KBM-7 (cell line): ENCODE data around the gene ZNF331.

Experiments
- DNase-seq: peaks from one replicate; pipeline ENCODE4 v3.0.0-alpha.2; 2015
- in situ Hi-C: fragments of 300-500 bp; cut with MboI; formaldehyde crosslinking; loops from 2 replicates; pipeline ENCODE4 v1.14.3; 2020; ENCODE audit warnings: low sequenced_read_pairs, low pct_unique_long_range_greater_than_20kb, mixed read lengths

ZNF331 gene

DNA sequence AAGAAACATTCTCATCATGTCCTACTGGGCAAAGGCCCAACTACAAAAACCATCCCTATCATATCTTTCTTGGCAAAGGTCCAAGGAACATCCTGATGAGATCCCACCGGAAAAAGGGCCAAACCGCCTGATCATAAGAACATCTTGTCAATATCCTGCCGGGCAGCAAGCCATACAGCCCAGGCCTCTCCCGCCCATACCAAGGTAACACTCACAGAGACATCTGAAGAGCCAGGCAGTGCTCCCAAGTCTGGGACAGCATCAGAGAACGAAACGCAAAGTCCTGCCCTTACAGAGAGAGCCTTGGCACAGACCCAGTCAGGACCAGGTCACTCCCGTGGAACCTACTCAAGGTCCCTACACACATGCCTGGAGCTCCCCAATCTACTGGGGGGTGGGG, 18.5 kb upstream of the ZNF331 start:
- in situ Hi-C loops: no loop called here
- DNase-seq: no peak

GRCh38 chr19:53520163-53520546, 17.8 kb upstream of the ZNF331 start:
- no peak for DNase-seq
- in situ Hi-C loops: no loop called here

- DNase-seq: peak; percentile 96
- in situ Hi-C loops: no loop called here
These were observed 17.2 kb upstream of the ZNF331 start for GRCh38 chr19:53520547-53521372.

DNA sequence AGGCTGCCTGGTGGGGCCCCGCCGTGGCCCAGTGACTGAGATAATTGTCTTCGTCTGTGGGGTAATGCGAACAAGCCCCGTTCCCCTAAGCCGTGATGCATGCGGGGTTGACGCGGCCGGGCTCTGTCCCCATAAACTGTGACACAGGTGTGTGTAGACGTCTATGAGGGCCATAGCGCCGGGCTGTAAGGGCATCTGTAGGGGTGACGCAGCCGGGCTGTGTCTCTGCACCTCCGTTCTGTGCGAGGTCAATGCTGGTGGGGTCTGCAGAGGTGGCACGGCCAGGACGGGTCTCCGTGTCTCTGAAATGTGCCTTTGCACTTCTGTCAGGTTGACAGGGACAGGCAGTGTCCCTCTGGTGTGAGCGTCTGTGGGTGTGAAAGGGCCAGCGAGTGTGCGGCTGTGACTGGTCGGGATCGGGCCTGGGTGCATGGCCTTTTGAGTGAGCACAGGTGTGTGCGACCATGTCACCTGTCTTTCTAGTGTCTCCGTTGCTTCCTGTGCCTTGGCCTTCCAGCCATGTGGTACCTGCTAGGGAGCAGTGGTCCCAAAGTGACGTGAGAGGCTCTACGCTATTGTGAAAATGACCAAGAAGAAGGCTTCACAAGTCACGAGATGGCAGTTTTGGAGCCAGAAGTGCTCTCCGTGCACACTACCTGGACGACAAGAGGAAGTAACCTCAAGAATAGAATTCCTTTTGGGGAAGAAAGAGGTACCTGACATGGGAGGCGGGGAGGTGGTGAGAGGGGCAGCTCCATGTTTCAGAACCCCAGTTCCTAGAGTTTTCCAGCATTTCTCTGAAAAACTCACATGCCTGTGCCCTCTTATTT, 16.4 kb upstream of the ZNF331 start:
- in situ Hi-C loops: no loop called here
- no peak for DNase-seq

DNA sequence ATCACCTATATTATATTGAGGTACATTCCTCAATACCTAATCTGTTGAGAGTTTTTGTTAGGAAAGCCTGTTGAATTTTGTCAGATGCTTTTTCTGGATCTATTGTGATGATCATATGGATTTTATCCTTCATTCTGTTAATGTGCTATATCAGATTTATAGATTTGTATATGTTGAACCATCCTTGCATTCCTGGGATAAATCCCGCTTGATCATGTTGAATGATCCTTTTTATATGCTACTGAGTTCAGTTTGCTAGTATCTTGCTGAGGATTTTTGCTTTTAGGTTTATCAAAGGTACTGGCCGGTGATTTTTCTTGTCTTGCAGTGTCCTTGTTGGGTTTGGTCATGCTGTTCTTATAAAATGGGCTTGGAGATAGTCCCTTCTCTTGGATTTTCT, 12.0 kb upstream of the ZNF331 start:
- DNase-seq: no peak
- in situ Hi-C loops: no loop called here

DNA sequence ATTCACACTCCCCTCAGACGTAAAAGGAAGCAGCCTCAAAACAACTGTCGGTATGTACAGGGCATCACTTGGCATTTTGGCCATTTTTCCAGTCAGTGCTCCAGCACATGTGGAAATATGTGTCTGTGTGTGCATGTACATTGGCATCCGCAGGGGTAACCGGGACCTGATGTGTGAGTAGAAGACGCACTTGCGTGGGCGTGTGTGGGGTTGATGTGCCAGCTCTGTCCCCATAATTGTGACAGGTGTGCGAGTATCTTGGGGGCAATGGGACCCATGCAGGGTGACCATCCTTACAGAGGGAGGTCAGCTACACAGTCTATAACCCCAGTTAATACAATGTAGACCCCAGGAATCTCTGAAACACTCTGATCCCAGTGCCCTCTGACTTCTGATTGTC, 7.3 kb upstream of the ZNF331 start:
- no peak for DNase-seq
- in situ Hi-C loops: no loop called here

- in situ Hi-C loops: no loop called here
- DNase-seq: no peak
These were observed 6.5 kb upstream of the ZNF331 start for GRCh38 chr19:53531457-53531856.

- no peak for DNase-seq
- in situ Hi-C loops: no loop called here
These were observed 5.6 kb upstream of the ZNF331 start for GRCh38 chr19:53532362-53532761.

DNA sequence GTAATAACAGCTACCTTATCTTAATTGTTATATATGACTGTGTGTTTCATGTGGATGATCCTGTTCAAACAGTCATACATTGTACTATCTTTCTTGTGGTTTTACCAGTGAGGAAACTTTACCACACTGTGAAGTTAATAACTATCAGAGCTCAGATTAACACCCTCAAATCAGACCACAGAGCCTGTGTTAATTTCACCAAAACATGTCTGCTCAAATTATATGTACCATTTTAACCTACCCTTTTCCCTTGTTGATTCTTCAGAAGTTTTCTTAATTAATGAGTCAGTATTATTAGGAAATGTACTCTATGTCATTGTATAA, 1.8 kb upstream of the ZNF331 start:
- DNase-seq: no peak
- in situ Hi-C loops: no loop called here

DNA sequence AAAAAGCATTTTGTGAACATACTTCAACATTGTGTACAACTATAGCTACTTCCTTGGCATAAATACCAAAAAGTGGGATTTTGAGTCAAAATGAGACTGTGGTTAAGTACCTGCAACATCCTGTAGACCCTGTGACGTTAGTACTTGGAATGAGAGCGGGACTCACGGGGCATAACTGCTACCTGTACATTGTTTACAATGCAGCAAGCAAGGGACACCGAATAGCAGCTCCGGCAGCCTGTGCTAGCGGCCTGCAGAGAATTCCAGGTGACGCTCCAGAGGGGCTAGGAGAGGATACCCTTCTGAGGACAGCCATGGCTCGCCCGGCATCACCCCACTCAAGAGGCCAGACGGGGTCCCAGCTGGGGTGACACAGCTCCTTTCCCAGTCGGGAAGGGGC, 824 bp upstream of the ZNF331 start:
- DNase-seq: no peak
- in situ Hi-C loops: no loop called here

- in situ Hi-C loops: no loop called here
These were observed 599 bp downstream of the ZNF331 start for GRCh38 chr19:53538378-53539109.

DNA sequence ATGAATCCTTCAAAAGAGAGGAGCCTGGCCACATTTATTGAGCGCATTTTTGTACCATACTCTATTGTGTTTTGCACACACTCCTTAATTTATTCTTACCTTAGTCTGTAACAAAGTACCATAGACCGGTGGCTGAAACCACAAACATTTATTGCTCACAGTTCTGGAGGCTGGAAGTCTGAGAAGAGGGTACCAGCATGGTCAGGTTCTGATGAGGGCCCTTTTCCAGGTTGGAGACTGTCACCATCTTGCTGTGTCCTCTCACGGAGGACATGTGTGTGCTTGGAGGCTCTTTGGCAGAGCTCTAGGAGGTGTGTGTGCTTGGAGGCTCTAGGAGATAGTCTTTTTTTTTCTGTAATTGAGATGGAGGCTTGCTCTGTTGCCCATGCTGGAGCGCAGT, 2.1 kb downstream of the ZNF331 start:
- no peak for DNase-seq
- in situ Hi-C loops: no loop called here

More at GRCh38 chr19:53538378-53539109, 599 bp downstream of the ZNF331 start:
- no peak for DNase-seq

DNA sequence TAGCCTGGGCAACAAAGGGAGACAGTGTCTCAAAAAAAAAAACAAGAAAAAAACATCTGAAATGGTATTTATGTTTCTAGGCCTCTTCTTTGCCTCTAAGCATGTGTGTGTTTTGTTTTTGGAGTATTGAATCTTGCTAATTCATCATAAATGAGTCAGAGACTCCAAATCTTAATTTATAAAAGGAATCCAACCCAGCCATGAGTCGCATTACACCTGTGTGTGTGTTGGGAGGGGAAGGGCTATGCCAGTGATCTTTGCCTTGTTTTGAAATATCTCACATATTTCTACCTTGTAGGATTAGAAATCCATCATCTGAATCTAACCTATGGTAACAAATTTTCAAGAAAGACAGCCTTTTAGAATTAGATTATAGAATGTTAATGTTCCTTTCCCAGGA, 4.0 kb downstream of the ZNF331 start:
- in situ Hi-C loops: no loop called here
- no peak for DNase-seq

- in situ Hi-C loops: no loop called here
These were observed 7.5 kb downstream of the ZNF331 start for GRCh38 chr19:53545271-53546065.

GRCh38 chr19:53546758-53547513, 9.0 kb downstream of the ZNF331 start:
- DNase-seq: no peak
- in situ Hi-C loops: no loop called here

More at GRCh38 chr19:53545271-53546065, 7.5 kb downstream of the ZNF331 start:
- no peak for DNase-seq

- in situ Hi-C loops: no loop called here
- no peak for DNase-seq
These were observed 11.4 kb downstream of the ZNF331 start for GRCh38 chr19:53549340-53549739.

- in situ Hi-C loops: no loop called here
- no peak for DNase-seq
These were observed 14.2 kb downstream of the ZNF331 start for GRCh38 chr19:53552001-53552721.

DNA sequence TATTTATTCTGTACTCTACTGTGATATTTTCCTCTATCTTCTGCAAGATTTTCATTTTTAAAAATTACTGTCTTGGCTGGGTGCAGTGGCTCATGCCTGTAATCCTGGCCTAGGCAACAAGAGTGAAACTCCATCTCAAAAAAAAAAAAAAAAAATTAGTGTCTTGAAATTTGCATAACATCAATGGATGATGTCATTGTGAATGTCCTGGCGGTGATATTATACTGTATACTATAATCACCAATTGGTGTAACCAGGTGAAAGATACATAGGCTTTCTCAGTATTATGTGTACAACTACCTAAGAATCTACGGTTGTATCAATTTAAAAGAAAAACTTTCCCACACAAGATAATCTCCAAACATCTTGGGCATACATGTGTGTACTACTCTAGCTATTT, 15.2 kb downstream of the ZNF331 start:
- in situ Hi-C loops: no loop called here
- DNase-seq: no peak
